PC-3 (cell line): ENCODE data around the gene LTBP4.

ENCODE experiments used
- CTCF ChIP-seq: fragments of 300-600 bp; sonication (generic); conservative IDR thresholded peaks from 2 replicates; pipeline ENCODE4 v1.5.1; 2017; ENCODE audit warnings: antibody characterized with exemption, low read depth, mild to moderate bottlenecking, low read length
- EZH2 ChIP-seq: fragments of 300-600 bp; sonication (generic); IDR thresholded peaks from one replicate; pipeline ENCODE4 v1.6.1; 2017; ENCODE audit warnings: antibody characterized with exemption, mild to moderate bottlenecking, low read length; ENCODE audit not compliant: unreplicated experiment
- EZH2phosphoT487 ChIP-seq: fragments of 300-600 bp; sonication (generic); IDR thresholded peaks from 2 replicates; pipeline ENCODE4 v1.6.1; 2018; ENCODE audit warnings: mild to moderate bottlenecking, antibody characterized with exemption, low read length, borderline replicate concordance

GRCh38 chr19:40567040-40567749 lies 34.0 kb upstream of the LTBP4 start:
- no peak for TF ChIP-seq CTCF
- TF ChIP-seq EZH2phosphoT487, result no peak
- no peak for TF ChIP-seq EZH2
